IMR-90 (cell line): ENCODE data around the gene CALML3.

ENCODE experiments used
- CEBPB ChIP-seq: IDR thresholded peaks from 2 replicates; pipeline ENCODE4 v1.6.1; 2012; ENCODE audit warnings: low read depth, low read length, improper control_type of control experiment
- POLR2A ChIP-seq: IDR thresholded peaks from 2 replicates; pipeline ENCODE4 v1.6.1; 2012; ENCODE audit warnings: mild to moderate bottlenecking, low read depth, low read length
- RAD21 ChIP-seq: IDR thresholded peaks from 2 replicates; pipeline ENCODE4 v1.6.1; 2012; ENCODE audit warnings: low read length, improper control_type of control experiment
- TF ChIP-seq, protein P1 (sequence below): conservative IDR thresholded peaks from 2 replicates; pipeline ENCODE4 v1.5.1; 2012; ENCODE audit warnings: mild to moderate bottlenecking, low read depth, low read length, improper control_type of control experiment

DNA sequence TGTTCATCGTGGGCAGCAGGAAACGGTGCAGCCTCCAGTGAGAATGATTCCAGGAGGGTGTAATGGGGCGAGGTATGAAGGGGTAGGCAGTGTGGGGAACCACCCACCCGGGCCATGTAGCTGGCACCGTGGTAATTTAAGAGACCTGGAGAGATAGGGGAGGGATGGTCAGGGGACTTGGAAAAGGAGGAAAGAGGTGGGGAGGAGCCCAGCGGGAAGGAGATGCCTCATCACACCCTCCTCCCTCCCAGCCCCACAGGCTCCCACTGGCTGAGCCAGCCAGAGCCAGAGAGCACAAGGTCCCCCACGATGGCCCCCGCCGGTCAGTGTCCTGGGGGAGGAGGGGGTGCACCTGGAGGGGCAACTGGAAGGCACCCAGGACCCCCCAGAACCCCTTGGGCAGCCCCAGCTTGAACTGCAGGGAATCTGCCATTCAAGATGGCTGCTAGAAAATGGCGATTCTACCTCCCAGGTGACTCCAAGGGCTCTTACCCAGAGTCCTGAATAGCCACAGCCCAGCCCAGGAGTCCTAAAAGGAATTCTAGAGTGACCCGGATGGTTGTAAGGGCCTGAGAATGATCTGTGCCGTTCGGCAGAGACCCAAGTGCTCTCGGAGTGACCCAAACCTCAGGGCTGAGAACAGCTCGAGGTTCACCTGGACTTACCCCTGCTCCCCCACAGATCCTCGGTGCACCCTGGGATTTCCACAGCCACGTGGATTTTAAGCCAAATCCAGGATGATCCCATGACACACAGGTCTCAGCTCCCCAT, 28.8 kb downstream of the CALML3 start:
- no peak for TF ChIP-seq CEBPB
- TF ChIP-seq POLR2A = no peak
- TF ChIP-seq, protein P1, sequence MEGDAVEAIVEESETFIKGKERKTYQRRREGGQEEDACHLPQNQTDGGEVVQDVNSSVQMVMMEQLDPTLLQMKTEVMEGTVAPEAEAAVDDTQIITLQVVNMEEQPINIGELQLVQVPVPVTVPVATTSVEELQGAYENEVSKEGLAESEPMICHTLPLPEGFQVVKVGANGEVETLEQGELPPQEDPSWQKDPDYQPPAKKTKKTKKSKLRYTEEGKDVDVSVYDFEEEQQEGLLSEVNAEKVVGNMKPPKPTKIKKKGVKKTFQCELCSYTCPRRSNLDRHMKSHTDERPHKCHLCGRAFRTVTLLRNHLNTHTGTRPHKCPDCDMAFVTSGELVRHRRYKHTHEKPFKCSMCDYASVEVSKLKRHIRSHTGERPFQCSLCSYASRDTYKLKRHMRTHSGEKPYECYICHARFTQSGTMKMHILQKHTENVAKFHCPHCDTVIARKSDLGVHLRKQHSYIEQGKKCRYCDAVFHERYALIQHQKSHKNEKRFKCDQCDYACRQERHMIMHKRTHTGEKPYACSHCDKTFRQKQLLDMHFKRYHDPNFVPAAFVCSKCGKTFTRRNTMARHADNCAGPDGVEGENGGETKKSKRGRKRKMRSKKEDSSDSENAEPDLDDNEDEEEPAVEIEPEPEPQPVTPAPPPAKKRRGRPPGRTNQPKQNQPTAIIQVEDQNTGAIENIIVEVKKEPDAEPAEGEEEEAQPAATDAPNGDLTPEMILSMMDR = no peak
- TF ChIP-seq RAD21 = no peak
